Pons (tissue), 1 donor: ENCODE results near the gene FAM162B.
"Not testable (repeated sequence)": the region's sequence is repeated elsewhere in the genome, so short reads cannot be mapped to it uniquely, and the experiment has no call there.

Experiments used
- DNase-seq: peaks from one replicate; pipeline ENCODE4 v3.0.0-alpha.2; 2016; ENCODE audit warnings: low spot score

The FAM162B gene

DNA sequence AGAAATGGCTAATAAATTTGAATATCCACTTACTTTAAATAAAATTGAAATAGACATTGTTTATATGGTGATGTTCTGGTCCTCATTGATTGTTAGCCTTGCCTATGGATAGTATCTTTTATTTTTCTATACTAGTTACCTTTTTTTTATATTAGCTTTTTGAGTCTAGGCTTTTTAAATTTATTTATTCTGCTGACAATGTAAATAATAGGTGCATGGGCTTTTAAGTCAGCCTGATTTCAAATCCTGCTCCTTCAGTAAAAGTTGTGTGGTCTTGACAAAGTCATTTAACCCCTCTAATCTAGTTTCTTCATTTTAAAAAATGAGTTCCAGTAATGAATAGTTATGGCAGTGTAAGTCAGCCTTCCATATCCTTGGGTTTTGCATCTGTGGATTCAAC, 38.6 kb downstream of the FAM162B start:
- DNase-seq = no peak

DNA sequence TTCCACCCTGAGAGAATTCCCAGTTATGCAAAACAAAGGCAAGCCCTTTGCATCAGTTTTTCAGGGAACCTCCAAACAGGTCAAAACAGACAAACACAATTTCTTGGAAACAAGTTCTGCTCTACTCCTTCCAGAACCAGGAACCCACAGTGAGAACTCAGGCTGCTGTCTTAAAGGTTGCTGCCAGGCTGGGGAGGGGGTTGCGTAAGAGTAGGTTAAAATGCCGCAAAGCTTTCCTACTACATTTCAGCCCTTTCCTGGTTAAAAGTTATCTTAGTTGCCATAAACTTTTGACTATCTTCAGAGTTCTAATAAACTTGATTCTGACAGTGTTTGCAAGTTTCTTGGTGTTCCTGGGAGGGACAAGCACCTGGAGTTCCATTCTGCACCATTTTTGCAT, 50.8 kb downstream of the FAM162B start:
- DNase-seq = no peak

DNA sequence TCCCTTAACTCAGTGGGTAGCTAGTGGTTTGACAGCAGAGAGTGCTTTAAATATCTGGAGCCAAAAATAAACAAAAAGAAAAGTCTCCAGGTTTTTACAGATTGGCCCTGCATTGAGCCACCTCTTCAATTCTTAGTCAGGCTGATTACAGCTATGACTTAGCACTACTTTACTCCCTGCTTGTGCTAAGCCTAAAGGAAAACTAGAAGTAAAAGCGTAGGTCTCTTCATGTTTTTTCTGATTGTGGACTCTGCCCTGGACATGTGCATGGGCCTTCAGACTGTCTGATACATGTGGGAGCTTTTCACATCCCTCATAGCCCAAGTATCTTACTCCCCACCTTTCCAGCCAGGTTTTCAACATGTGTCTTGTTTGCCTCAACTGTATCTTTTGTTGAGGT, 51.2 kb downstream of the FAM162B start:
- DNase-seq = no peak

DNA sequence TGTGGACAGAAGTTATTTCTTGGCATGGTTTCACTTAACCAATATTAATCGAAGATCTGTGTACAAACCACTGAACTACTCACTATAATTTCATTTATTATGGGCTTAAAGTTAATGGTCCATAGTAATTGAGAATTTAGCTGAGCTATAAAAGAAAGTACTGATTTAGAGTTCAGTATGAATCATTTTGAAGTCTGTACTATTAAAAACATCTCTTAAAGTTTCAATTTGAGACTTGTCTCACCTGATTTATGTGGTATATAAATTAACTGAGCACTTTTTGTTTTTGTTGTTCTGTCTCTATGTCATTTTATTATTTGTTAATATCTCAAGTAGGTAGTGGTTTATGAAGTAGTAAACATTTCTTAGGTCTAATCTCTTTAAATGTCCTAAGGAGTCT, 59.6 kb downstream of the FAM162B start:
- no peak for DNase-seq

DNA sequence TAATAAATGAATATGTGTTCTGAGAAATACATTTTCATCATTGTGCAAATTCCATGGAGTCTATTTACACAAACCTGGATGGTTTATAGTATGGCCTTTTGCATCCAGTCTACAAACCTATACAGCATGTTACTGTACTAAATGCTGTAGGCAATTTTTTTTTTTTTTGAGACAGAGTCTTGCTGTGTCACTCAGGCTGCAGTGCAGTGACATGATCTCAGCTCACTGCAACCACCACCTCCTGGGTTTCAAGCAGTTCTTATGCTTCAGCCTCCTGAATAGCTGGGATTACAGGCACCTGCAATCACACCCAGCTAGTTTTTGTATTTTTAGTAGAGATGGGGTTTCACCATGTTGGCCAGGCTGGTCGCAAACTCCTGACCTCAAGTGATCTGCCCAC, 61.6 kb downstream of the FAM162B start:
- not testable (repeated sequence) for DNase-seq
